ENCODE results near the gene SV2B.

DNA sequence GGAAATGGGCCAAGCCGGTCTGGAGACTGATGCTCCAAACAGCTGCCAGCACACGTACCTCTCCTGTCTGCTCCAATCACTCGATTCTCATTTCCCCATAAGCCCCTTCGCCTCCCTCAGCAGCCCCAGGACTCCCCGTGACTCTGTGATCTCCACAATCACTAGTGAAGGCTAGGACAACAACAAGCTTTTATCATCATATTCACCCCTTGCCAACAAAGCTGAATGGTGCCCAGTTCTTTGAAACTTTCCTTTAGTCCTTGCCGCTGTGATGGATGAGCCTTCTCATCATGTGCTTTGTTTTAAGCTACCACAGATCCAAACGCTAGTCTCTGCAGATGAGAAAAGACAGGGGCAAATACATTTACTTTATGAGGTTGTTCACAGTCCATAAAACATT is 242.0 kb downstream of the SV2B start:
- no peak for TF ChIP-seq CTCF (IDR thresholded peaks at IDR 0.05)
- TF ChIP-seq ZFX (IDR thresholded peaks at IDR 0.05; ENCODE audit: borderline replicate concordance), result no peak

Data from 22Rv1 (cell line).